ENCODE measurements around the gene CHMP1A. TPM values are rescaled to one million over a fixed set of nuclear protein-coding genes. Genes with fewer than 3 reads are reported as not detected.

CHMP1A gene
- total RNA-seq, 2 experiments from 2014 or later, result 51.1 to 56.9 TPM

DNA sequence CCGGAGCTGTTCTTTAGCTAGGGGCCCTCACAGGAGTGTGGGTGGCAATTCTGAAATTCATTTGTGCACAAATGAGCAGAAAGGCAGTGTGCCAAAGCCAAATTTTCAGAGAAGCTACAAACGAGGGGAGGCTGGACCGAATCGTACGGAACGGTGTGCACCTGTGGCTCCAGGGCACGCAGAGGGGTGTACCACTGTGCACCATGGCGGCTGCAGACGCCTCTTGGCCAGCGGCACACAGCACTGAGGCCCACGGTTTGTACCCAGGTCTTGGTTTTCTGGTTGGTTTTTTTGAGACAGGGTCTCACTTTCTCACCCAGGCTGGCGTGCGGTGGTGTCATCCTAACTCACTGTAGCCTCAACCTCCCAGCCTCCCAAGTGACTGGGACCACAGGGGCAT is 14.9 kb downstream of the CHMP1A start:
- Mint-ChIP-seq H3K4me1 (ENCODE audit: low read depth) (peaks cover 10% of the 10 kb centered on the region), H3K36me3 (ENCODE audit: low read depth) (peaks cover 16% of the 10 kb centered on the region), H3K9me3 (no peaks in the 10 kb centered on the region), H3K27ac (no peak overlapping the region), H3K27me3 (no peaks in the 10 kb centered on the region), H3K4me3 (no peak overlapping the region)
- intact Hi-C loops (cut with micrococcal nuclease), result loop anchor here (5.0 kb wide), 1 partner anchor 65 kb away; the partner anchor contains the start of gene CPNE7
- TF ChIP-seq, protein P1, sequence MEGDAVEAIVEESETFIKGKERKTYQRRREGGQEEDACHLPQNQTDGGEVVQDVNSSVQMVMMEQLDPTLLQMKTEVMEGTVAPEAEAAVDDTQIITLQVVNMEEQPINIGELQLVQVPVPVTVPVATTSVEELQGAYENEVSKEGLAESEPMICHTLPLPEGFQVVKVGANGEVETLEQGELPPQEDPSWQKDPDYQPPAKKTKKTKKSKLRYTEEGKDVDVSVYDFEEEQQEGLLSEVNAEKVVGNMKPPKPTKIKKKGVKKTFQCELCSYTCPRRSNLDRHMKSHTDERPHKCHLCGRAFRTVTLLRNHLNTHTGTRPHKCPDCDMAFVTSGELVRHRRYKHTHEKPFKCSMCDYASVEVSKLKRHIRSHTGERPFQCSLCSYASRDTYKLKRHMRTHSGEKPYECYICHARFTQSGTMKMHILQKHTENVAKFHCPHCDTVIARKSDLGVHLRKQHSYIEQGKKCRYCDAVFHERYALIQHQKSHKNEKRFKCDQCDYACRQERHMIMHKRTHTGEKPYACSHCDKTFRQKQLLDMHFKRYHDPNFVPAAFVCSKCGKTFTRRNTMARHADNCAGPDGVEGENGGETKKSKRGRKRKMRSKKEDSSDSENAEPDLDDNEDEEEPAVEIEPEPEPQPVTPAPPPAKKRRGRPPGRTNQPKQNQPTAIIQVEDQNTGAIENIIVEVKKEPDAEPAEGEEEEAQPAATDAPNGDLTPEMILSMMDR (IDR thresholded peaks at IDR 0.05), result no peak
- ATAC-seq (no peak), DNase-seq (no peak)
- ChIA-PET POLR2A (interaction anchor here (1.3 to 1.6 kb wide), 2 partner anchors 15 to 94 kb away, joined by 3 to 4 read pairs; partner anchors contain the start of genes CHMP1A and SPATA33), CTCF (interaction anchor here (0.5 kb wide), 1 partner anchor 47 kb away, joined by 3 read pairs; no protein-coding TSS in a partner anchor)

DNA sequence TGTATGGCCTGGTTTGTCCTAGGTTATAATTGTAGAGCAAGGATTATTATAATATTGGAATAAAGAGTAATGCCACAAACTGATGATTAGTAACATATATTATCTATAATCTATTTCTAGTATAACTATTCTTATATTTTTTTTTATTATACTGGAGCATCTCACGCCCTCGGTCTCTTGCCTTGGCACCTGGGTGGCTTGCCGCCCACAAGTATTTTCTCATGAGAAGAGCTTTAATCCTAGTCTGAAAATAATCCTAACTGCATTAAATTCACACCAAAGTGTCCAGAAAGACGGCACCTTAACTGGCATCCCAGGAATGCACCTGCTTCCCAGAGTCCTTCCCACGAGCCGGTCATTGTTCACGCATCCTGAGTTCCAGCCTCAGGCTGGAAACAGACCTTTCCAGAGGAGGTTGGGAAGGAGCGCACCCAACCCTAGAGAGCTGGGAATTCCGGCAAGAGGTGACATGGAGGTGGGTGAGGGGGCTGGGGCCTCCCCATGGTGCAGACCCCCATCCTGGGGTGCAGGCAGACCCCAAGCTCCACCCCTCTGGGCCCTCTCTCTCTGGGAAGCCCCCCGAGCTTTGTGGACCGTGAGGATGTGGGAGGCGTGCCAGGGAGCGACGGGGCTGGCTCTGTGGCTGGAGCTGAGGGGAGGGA is 15.9 kb downstream of the CHMP1A start:
- CTCF ChIA-PET, result interaction anchor here (0.7 to 2.0 kb wide), 7 partner anchors 9 to 108 kb away, joined by 3 to 6 read pairs (median 3); partner anchors contain the start of genes CHMP1A, CPNE7 and SPATA33
- DNase-seq (no peak), ATAC-seq (no peak)
- H3K4me3 Mint-ChIP-seq, result no peak overlapping the region
- H3K27me3 Mint-ChIP-seq, result no peaks in the 10 kb centered on the region
- H3K9me3 Mint-ChIP-seq, result no peaks in the 10 kb centered on the region
- TF ChIP-seq, protein P1 (IDR thresholded peaks at IDR 0.05), result peak; percentile 19
- H3K27ac Mint-ChIP-seq, result no peak overlapping the region
- peaks cover 12% of the 10 kb centered on the region for H3K36me3 Mint-ChIP-seq (ENCODE audit: low read depth)
- POLR2A ChIA-PET, result interaction anchor here (1.3 kb wide), 1 partner anchor 93 kb away, joined by 3 read pairs; no protein-coding TSS in a partner anchor
- H3K4me1 Mint-ChIP-seq (ENCODE audit: low read depth), result peaks cover 10% of the 10 kb centered on the region
- intact Hi-C loops (cut with micrococcal nuclease), result loop anchor here (5.0 kb wide), 1 partner anchor 64 kb away; the partner anchor contains the start of gene CPNE7

DNA sequence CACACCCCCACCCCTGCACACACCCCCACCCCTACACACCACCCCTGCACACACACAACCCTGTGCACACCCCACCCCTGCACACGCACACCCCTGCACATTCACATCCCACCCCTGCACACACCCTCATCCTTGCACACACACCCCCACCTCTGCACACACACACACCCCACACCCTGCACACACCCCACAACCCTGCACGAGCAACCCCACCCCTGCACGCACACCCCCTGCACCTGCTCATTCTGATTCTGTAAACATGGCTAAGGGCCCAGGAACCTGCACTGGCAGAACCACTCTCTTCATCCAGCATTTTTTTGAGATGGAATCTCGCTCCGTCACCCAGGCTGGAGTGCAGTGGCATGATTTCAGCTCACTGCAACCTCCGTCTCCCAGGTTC is 18.1 kb downstream of the CHMP1A start:
- intact Hi-C loops (cut with micrococcal nuclease), result no loop called here
- Mint-ChIP-seq H3K27ac (no peak overlapping the region), H3K9me3 (no peaks in the 10 kb centered on the region), H3K4me3 (no peak overlapping the region), H3K36me3 (ENCODE audit: low read depth) (no peaks in the 10 kb centered on the region), H3K27me3 (peaks cover 4% of the 10 kb centered on the region), H3K4me1 (ENCODE audit: low read depth) (peaks cover 10% of the 10 kb centered on the region)
- TF ChIP-seq, protein P1 (IDR thresholded peaks at IDR 0.05), result no peak
- ChIA-PET POLR2A (no interaction called here), CTCF (no interaction called here)
- DNase-seq, result no peak
- ATAC-seq, result no peak

DNA sequence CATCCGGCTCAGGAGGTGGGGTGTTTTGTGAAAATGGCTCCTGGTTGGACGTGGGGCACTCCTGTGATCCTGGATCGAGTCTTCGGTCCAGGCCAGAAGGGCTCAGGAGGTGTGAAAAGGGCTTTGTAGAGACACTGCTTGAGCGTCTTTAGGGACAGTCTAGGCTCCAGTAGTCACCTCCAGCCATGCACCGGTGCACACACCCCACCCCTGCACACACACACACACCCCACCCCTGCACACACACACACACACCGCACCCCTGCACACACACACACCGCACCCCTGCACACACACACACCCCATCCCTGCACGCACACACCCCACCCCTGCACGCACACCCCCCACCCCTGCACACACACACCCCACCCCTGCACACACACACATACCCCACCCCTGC is 19.1 kb downstream of the CHMP1A start:
- intact Hi-C loops (cut with micrococcal nuclease), result no loop called here
- ATAC-seq (no peak), DNase-seq (no peak)
- ChIA-PET CTCF (no interaction called here), POLR2A (no interaction called here)
- peaks cover 10% of the 10 kb centered on the region for H3K4me1 Mint-ChIP-seq (ENCODE audit: low read depth)
- no peak overlapping the region for H3K27ac Mint-ChIP-seq
- no peaks in the 10 kb centered on the region for H3K36me3 Mint-ChIP-seq (ENCODE audit: low read depth)
- TF ChIP-seq, protein P1 (IDR thresholded peaks at IDR 0.05), result no peak
- H3K4me3 Mint-ChIP-seq, result no peak overlapping the region
- H3K9me3 Mint-ChIP-seq, result no peaks in the 10 kb centered on the region
- H3K27me3 Mint-ChIP-seq, result peaks cover 4% of the 10 kb centered on the region

DNA sequence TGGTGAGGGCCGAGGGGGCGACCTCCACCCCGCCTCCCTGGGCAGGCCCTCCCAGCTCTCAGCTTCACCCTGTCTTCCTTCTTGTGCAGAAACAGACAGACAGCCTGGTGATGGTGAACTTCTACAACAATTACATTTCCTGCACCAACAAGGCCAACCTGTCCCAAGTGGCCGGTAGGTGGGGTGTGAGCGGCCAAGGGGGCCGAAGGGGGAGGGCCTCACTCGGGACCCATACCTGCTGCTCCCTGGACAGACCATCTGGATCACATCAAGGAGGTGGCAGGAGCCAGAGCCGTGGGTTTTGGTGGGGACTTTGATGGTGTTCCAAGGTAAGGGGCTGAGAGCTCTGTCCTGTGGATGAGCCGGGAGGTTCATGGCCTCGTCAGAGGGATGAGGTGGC is 20.1 kb downstream of the CHMP1A start:
- no peaks in the 10 kb centered on the region for H3K9me3 Mint-ChIP-seq
- ChIA-PET CTCF (no interaction called here), POLR2A (no interaction called here)
- TF ChIP-seq, protein P1 (IDR thresholded peaks at IDR 0.05), result no peak
- intact Hi-C loops (cut with micrococcal nuclease), result no loop called here
- DNase-seq (no peak), ATAC-seq (no peak)
- peaks cover 4% of the 10 kb centered on the region for H3K27me3 Mint-ChIP-seq
- H3K4me3 Mint-ChIP-seq, result no peak overlapping the region
- peaks cover 10% of the 10 kb centered on the region for H3K4me1 Mint-ChIP-seq (ENCODE audit: low read depth)
- H3K36me3 Mint-ChIP-seq (ENCODE audit: low read depth), result no peaks in the 10 kb centered on the region
- H3K27ac Mint-ChIP-seq, result no peak overlapping the region

All from activated CD8-positive, alpha-beta T cell treated with anti-CD3 and anti-CD28 coated beads for 36 hours (primary cell).